Islet precursor cell (in vitro differentiated cells): ENCODE results near the gene COG8.
A peak's percentile ranks its signal among the peaks of the same experiment; 100 is the strongest.
"Not testable (repeated sequence)": the region's sequence is repeated elsewhere in the genome, so short reads cannot be mapped to it uniquely, and the experiment has no call there.

Experiments used
- DNase-seq: peaks from one replicate; pipeline ENCODE4 v3.0.0-alpha.2; 2018

COG8 gene

DNA sequence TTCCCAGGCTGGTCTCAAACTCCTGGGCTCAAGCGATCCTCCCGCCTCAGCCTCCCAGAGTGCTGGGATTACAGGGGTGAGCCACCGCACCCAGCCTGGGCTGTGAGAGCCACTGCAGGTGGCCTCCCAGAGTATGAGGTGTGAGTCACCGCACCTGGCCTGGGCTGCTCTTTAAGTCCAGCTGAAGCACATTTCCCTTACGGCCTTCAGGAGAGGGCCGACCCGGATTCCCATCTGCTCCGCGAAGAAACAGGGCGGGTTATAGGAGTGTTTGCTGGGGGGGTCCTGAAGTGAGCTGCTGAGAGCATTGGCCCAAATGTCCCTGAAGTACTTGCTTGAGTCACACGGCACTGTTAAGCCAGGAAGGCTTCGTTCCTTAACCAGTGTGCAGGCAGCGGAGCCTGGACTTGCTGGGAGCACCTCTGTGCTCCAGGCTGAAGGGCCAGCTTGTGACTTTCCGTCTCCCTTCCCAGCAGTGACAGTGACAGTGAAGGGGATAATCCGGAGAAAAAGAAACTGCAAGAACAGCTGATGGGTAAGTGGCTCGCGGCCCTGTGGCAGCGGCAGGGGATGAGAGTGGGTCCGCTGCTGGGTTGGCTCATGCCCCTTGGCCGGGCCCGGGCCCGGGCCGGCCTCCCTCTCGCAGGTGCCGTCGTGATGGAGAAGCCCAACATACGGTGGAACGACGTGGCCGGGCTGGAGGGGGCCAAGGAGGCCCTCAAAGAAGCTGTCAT is 21.0 kb downstream of the COG8 start:
- no peak for DNase-seq

DNA sequence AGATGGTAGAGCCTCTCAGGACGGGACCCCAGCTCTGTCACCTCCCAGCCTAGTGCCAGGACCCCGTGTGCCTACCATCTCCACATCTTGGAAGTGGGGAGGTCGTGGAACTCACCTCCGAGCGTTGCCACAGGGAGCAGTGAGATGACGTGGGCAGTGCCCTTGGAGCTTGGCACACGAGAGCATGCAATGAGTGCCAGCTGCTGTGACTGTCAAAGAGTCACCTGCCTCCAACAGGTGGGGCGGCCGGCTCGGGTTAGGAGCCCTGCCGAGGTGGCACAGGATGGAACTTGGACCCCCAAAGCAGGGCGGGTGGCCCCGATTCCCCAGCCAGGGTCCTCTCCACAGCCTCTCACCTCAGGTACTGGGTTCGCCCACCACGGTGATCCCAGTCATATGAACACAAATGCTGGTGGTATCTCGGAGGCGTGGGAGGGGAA is 22.7 kb downstream of the COG8 start:
- no peak for DNase-seq

DNA sequence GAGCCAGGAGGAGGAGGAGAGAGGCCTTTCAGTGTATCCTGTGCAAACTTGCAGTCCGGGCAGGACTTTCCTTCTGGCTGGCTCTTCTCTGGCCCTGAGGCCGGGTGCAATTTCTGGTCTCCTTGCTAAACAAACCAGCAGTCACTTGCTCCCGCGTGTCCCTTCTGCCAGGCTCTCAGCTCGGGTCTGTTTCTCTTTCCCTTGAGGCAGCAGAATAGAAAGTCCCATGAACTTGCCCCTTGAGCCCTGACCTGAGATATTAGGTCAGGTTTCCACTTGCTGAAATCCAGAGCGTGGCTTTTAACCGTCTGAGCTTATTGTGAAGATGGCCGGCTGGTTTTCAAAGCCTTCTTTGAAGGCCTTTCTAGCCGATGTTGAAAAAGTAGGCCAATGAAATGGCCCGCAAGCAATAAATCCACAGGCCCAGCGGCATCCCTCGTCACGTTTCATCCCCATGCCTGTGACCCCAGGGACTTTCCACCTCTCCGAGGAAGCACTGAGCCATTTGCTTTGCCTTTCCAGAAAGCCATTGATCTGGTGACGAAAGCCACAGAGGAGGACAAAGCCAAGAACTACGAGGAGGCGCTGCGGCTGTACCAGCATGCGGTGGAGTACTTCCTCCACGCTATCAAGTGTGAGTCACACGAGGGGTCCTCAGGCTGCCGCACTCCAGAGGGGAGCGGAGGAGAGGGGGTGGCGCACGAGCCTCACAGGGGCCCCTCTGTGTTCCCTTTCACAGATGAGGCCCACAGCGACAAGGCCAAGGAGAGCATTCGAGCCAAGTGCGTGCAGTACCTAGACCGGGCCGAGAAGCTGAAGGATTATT is 23.7 kb downstream of the COG8 start:
- no peak for DNase-seq

DNA sequence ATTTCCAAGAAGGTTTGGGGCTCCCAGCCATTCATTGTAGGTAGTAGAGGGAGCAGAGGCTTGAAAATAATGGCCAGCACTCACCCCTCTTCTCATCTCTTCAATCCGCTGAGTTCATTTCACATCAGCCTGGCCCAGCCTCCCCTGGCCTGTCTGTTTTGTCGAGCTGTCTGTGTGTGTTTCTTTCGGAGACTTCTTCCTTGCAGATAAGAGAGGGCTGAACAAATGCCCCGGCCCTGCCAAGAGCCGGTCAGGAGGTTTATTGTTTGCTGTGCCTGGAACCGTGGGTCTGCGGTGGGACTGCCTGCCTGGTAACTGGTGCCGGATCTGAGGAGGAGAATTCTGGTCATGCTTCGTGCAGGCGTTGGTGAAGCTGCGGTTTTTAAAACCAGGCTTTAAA is 24.8 kb downstream of the COG8 start:
- no peak for DNase-seq

DNA sequence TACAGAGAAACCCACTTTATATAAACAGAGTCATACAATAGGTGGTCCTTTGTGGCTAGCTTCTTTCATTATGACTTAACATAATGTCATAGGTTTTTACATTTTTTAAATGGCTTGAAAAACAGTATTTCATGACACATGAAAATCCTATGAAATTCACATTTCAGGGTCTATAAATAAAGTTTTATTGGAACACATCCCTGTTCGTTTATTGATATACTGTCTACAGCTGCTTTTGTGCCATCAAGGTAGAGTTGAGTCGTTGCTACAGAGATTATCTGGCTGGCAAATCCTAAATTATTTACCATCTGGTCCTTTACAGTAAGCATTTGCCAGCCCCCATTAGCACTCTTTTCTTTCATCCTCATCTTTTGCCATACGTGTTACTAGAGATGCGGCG is 25.9 kb downstream of the COG8 start:
- no peak for DNase-seq

DNA sequence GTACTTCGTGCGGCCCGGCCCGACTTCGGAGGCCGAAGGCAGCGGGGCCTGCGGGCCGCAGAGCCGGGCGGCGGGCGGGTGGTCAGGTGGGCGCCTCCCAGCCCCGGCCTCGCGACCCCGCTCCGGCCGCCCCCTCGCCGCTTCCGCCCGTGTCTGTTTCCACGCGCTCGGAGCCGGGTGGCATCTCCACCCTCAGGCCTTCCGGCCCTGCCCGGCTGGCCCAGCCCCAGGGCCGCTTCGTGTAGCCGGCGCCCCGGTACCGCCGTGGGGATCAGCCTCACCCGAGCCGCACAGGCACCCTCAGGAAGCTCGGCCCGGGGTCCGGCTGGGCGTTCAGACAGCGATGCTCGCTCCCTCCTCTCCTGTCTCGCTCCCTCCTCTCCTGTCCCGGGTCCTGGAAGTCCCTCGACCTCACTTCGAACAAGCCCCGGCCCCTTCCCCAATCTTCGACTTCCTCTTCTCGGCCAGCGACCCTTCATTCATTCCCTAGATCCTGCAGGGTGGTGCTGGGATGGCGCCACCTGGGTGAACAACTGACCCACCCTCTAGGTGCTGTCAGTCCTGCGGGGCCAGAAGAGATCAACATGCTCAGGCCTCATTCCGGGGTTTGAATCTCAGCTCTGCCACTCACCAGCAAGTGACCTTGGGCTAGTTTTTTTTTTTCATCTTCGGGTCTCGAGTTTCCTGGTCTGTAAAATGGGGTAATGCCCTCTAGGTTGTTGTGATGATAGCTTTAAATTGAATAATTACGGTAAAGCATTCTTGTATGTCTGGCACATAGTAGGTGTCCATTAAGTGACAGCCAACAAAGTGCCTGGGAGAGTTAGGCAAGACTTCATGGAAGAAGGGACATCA is 27.6 kb downstream of the COG8 start:
- peak; percentile 81 for DNase-seq

DNA sequence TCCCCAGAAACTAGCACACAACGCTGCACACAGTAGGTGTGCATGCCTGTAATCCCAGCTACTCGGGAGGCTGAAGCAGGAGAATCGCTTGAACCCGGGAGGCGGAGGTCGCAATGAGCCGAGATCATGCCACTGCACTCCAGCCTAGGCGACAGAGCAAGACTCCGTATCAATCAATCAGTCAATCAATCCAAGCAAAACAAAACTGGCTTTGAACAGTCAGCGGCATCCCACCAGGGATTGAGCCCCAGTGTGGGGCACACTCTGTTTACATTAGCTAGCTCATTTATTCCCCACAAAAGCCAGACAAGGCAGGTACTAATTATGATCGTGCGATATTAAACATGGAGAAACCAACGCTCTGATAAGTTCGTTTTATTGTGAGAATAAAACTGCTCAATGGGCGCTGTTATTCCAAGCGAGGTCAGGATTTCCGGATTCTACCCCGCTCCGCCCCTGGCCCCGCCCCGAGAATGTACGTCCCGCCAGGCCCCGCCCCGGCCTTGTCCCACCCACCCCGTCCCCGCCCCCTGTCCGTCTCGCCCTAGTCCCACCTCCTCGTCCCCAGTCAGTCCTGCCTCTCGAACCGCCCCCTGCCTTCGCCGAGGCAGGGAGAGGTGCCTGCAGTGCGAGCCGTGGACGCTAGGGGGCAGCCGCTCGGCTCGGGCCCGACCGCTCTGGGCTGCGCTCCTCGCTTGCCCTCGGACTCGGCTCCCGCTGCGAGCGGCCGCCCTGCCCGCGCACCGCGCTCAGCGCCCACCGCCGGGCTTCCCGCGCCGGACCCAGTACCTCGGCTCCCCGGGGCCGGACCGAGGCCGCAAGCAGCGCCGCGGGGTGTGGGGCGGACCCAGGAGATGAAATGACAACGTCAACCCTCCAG is 28.5 kb downstream of the COG8 start, which contains the start of gene VPS4A:
Gene VPS4A (plus strand): TSS at position 698 of the 880 bp plus-strand sequence. CDS start 162 bp downstream, at position 860.
- peak; percentile 98 for DNase-seq

DNA sequence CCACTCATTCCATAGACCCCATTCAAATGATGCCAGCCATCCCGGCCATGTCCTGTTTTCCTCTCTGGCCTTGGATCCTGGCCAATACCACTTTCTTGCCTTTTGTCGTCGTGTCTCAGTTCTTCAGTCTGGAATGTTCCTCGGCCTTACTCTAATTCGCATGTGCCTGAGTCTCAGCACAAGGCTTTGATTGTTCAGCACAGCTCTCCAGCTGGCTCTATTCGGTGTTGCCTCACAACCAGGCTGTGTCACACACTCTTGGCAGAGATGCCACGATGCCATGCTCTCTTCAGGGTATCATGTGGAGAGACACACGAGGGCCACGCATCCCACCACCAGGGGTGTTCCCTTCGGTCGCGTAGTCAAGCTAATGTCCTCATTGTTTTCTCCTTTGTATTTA is 30.0 kb downstream of the COG8 start:
- DNase-seq: no peak

DNA sequence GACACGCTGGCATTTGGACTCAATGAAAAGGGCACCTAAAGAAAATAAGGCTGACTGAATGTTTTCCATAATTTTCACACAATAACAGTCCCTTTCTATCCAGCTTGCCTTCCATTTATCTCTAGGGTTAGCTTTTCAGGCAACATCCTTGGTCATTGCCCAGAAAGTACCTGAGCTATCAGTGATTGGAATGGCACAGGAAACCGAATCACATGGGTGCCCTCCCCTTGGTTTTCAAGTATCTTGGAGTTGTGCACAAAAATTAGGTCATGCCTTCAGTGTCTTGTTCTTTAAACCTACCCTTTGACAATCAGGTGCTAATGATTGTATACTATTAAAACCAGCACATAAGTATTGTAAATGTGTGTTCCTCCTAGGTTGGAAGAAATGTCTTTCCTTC is 31.5 kb downstream of the COG8 start:
- DNase-seq: no peak

DNA sequence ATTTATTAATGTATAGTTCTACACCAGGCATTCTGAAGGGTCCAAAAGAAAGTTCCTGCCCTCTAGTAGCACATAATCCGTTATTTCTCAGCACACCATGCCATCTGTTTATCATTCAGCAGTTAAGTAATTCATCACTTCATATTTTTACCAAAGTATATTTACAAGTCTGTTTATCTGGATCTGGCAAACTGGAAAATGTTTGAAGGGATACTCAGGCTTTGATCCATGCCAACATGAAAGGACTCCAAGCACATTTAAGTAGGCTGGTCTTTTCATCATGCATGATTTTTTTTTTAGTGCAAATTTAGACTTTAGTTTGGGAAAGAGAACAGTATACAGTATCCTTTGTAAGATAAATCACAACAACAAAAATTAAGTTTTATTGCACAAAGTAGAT is 32.3 kb downstream of the COG8 start:
- no peak for DNase-seq

DNA sequence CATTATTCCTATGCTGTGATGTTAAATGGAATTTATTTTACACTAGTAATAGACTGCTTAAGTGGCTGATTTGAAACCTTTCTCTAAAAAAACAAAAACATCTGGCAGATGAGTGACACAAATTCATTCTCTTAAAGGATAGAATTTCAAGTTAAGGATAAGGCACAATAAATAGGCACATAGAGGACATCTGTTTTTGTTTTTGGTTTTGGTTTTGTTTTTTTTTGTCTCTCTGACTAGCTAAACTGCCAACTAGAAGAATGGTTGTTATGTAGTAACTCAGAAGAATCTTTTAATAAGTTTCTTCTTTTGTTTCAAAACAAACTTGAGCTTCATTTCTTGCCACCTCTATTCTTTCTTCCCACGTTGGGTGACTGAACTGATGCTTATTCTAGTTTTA is 33.3 kb downstream of the COG8 start:
- no peak for DNase-seq

DNA sequence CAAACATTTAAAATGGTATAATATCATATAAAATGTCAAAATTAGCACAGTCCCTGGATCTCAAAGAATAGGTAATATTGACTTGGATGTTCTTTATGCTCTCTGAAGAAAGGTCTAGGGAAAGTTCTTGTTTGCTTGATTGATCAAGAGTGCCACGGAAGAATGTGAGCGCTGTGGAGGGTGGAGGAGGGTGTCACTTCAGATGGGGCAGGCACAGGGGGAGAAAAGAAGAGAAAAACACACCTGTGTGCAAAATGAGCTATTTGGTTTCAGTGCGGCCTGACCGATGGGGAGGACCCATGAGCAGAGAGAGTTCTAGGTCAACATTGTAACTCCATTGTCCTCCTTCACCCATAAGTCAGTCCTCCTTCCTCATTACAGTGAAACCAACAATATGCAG is 37.1 kb downstream of the COG8 start:
- DNase-seq: peak; percentile 16

DNA sequence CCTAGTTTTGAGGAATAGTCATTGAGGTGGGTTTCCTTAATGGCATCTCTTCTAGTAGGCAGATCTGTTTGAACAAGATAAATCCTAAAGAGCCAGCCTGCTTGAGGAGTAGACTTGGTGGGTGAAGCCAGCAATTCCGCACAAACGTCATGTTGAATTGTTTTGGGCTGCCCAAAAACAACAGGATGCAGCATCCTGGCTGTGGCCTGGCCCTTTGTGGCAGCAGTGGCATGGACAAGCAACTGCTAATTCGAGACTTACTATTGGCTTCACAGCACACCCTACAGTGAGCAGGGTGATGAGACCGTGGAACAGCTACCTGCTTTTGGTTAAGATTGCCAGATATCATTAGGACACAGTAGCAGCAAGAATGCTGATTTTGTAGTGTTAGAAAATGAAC is 37.5 kb downstream of the COG8 start:
- DNase-seq: peak; percentile 12

DNA sequence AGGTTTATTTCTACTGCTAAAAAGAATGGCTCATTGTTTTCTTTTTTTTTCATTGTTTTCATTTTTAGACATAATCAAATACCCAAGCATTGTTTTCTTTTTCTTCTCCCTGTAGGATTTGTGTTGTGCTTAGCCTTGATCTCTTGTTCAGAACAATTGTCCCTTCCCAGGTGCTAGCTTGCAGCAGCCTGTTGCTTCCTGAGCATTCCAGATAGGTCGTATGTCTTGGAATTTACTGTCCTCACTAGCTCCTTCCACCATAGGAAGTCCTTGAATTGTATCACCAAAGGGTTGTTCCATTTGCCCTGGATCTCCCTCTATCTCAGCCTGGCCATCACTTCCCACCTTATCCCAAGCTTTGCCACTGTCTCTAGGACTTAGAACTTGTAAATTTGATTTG is 38.2 kb downstream of the COG8 start:
- no peak for DNase-seq

DNA sequence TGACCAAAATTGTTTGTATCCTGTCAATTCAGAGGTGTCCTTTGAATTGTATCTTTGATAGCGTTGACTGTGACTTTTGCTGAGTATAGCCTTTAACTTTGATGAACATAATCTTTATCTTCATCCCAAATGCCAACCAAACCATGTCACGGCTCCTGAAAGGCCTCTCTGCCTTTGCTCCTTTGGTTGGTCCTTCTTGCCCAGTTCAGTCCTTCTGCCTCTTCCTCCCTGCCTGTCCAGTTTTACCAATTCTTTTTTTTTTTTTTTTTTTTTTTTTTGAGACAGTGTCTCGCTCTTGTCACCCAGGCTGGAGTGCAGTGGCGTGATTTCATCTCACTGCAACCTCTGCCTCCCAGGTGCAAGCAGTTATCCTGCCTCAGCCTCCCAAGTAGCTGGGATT is 41.1 kb downstream of the COG8 start:
- no peak for DNase-seq

DNA sequence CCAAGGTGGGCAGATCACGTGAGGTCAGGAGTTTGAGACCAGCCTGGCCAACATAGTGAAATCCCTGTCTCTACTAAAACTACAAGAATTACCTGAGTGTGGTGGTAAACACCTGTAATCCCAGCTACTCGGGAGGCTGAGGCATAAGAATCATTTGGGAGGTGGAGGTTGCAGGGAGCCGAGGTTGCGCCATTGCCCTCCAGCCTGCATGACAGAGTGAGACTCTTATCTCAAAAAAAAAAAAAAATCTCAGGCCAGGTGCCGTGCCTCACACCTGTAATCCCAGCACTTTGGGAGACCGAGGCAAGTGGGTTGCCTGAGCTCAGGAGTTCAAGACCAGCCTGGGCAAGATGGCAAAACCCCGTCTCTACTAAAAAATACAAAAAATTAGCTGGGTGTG is 42.6 kb downstream of the COG8 start:
- not testable (repeated sequence) for DNase-seq

DNA sequence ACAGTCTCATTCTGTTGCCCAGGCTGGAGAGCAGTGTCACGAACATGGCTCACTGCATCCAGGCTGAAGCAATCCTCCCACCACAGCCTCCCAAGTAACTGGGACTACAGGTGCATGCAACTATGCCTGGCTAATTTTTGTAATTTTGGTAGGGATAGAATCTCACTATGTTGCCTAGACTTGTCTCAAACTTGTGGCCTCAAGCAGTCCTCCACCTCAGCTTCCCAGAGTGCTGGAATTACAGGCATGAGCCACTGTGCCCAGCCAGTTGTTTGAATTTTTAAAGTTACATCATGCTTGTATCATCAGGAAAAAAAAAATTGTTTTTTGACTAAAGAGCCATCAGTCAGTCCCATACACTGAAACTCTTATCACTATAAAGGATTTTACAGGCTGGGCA is 45.3 kb downstream of the COG8 start:
- DNase-seq: no peak

DNA sequence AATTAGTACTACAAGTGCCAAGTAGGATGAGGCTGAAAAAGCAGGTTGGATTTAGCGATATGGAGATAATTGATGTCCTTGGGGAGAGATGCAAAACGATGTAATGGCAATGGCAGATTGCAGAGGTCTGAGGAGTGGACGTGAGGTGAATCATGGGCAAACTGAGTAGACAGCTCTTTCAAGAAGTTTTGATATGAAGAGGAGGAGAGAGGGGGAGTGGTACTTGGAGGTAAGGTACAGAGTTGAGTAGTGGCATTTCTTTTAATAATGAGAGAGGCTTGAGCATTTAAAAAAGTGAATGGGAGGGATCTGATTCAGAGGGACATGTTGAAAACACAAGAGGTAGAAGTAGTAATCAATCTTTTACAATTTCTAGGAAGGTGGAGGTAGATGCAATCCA is 46.0 kb downstream of the COG8 start:
- DNase-seq: no peak

DNA sequence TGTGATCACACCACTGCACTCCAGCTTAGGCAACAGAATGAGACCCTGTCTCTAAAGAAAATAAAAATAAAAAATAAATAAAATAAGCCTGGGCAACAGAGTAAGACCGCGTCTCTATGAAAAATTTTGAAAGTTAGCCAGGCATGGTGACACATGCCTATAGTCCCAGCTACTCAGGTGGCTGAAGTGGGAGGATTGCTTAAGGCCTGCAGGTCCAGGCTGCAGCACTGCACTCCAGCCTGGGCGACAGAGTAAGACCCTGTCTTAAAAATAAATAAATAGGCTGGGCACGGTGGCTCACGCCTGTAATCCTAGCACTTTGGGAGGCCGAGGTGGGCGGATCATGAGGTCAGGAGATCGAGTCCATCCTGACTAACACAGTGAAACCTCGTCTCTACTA is 47.7 kb downstream of the COG8 start:
- not testable (repeated sequence) for DNase-seq

DNA sequence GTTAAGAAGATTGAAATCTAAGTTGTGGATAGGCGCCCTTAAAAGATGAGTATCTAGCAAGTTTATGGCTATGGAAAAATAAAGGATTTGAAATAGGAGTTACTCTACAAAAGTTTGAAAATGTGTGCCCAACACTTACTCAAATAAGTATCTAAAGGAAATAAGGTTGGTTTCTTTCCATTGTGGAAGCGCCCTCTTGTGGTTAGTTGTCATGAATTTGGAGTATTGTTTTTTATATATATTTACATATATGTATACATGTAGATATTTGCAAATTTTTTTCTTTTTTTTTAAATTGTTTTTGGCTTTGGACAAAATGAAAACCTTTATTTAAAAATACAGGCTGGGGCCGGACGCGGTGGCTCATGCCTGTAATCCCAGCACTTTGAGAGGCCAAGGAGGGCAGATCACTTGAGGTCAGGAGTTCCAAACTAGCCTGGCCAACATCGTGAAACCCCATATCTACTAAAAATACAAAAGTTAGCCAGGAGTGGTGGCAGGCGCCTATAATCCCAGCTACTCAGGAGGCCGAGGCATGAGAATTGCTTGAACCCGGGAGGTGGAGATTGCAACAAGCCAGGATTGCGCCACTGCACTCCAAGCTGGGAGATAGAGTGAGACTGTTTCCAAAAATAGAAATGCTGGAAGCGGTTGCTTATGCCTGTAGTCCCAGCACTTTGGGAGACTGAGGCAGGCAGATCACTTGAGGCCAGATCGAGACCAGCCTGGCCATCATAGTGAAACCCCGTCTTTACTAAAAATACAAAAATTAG is 52.2 kb downstream of the COG8 start:
- no peak for DNase-seq

DNA sequence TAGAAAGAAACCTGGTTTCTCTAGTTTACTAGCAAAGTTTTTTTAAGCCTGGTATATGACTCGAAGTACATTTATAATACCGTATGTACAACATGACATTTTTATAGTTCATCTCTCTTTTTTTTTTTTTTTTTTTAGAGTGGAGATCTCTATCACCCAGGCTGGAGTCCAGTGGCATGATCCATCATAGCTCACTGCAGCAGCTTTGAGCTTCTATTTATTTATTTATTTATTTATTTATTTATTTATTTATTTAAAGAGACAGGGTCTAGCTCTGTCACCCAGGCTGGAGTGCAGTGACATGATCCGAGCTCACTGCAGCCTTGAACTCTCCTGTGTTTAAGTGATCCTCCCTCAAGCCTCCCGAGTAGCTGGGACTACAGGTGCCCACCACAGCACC is 54.1 kb downstream of the COG8 start:
- DNase-seq: no peak

DNA sequence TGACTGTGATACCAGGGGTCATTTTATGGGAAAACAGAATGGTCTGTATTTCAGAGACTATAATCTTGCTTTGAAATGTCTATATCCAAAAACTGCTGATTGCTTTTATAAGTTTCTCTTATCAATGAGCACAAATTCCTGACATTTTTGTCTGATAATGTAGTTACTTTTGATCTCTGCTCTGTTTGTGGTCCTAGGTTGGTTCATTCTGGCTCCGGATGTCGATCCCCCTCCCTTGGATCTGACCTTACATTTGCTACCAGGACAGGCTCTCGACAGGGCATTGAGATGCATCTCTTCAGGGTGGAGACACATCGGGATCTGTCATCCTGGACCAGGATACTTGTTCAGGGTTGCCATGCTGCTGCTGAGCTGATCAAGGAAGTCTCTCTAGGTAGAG is 55.5 kb downstream of the COG8 start:
- no peak for DNase-seq
